Measurements from ENCODE around the gene TJP1. TPM values are rescaled to one million over a fixed set of nuclear protein-coding genes. Genes with fewer than 3 reads are reported as not detected.
A peak's percentile ranks its signal among the peaks of the same experiment; 100 is the strongest.

Gene TJP1
- total RNA-seq, 1 experiment from 2014 or later: 140 TPM

DNA sequence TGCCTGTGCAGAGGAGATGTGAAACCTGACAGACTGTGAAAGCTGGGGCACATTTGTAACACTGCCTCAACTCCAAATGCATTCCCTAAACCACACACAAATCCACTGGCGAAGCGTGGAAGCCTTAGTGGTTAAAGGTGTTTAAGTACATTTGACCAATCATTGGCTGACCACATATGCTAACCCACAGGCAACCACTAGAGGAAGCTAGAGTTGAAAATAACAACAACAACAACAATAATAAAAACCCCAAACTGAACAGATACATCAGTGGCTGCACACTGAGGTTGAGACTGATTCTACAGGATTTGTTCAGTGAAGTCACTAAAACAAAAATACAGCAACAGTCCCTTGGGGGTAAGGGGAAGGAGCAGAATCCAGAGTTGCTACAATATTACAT is 129.7 kb downstream of the TJP1 start:
- peaks cover 0 to 7% of the 10 kb centered on the region in 2 experiments; a peak in 1 of 4 replicates for H3K4me1 Mint-ChIP-seq
- Histone ChIP-seq H4K20me1 (ENCODE audit: control insufficient read depth, insufficient read depth, insufficient read length) (no peaks in the 10 kb centered on the region), H3K79me1 (ENCODE audit: insufficient read depth, low read depth, low read length, poor library complexity, severe bottlenecking) (no peaks in the 10 kb centered on the region), H3K9ac (ENCODE audit: extremely low read depth, insufficient read length, low read length) (no peak overlapping the region), H3K23me2 (ENCODE audit: insufficient read length, low read depth, low read length, poor library complexity, severe bottlenecking) (no peaks in the 10 kb centered on the region), H2BK5ac (ENCODE audit: insufficient read length, low read length) (no peak overlapping the region), H2BK20ac (ENCODE audit: low read depth, low read length, poor library complexity, severe bottlenecking) (no peak overlapping the region), H3K4me2 (ENCODE audit: insufficient read depth, insufficient read length, low read length) (no peak overlapping the region), H3K14ac (ENCODE audit: insufficient read depth, low read length) (no peak overlapping the region), H4K91ac (ENCODE audit: insufficient read length, low read depth, low read length) (no peak overlapping the region), H4K5ac (ENCODE audit: insufficient read length, low read depth, low read length) (no peak overlapping the region), H3K27me3 (ENCODE audit: insufficient read depth, low read length) (no peaks in the 10 kb centered on the region), H4K8ac (replicated peaks; ENCODE audit: insufficient read length, low read depth, low read length) (no peak overlapping the region), H3K4me1 (ENCODE audit: insufficient read depth, low read length) (no peaks in the 10 kb centered on the region), H2BK120ac (ENCODE audit: low read depth, low read length, poor library complexity, severe bottlenecking) (no peak overlapping the region), H3K27ac (ENCODE audit: insufficient read length, low read depth, low read length) (no peak overlapping the region), H2BK15ac (ENCODE audit: low read depth, low read length) (no peak overlapping the region), H3K79me2 (ENCODE audit: insufficient read depth, low read length) (no peaks in the 10 kb centered on the region), H2BK12ac (ENCODE audit: insufficient read length, low read depth, low read length) (no peak overlapping the region), H3K23ac (ENCODE audit: insufficient read length, low read depth, low read length) (no peak overlapping the region), H2AFZ (ENCODE audit: low read length) (no peak overlapping the region), H3K56ac (ENCODE audit: insufficient read length, low read depth, low read length) (no peak overlapping the region), H3T11ph (ENCODE audit: low read length) (no peak overlapping the region), H3K9me3 (ENCODE audit: control insufficient read depth, low read depth, low read length) (no peaks in the 10 kb centered on the region), H3K18ac (ENCODE audit: insufficient read length, low read depth, low read length) (no peak overlapping the region), H3K4ac (ENCODE audit: low read depth, low read length) (no peak overlapping the region), H2AK5ac (ENCODE audit: insufficient read length, low read length) (no peak overlapping the region)
- H3K4me3 Mint-ChIP-seq: no peak overlapping the region
- DNase-seq: no peak
- H3K9me3 Mint-ChIP-seq: no peaks in the 10 kb centered on the region
- H3K36me3 Mint-ChIP-seq (ENCODE audit: insufficient read depth in 1 of 3, low read depth in 3 of 3): no peaks in the 10 kb centered on the region; a peak in 1 of 7 replicates
- no peak overlapping the region for H3K27ac Mint-ChIP-seq
- no CpG with 5 or more reads among the region's 2 CpGs for WGBS (ENCODE audit: extremely low coverage, insufficient read length, low lambda C conversion rate)
- TF ChIP-seq, protein P1, sequence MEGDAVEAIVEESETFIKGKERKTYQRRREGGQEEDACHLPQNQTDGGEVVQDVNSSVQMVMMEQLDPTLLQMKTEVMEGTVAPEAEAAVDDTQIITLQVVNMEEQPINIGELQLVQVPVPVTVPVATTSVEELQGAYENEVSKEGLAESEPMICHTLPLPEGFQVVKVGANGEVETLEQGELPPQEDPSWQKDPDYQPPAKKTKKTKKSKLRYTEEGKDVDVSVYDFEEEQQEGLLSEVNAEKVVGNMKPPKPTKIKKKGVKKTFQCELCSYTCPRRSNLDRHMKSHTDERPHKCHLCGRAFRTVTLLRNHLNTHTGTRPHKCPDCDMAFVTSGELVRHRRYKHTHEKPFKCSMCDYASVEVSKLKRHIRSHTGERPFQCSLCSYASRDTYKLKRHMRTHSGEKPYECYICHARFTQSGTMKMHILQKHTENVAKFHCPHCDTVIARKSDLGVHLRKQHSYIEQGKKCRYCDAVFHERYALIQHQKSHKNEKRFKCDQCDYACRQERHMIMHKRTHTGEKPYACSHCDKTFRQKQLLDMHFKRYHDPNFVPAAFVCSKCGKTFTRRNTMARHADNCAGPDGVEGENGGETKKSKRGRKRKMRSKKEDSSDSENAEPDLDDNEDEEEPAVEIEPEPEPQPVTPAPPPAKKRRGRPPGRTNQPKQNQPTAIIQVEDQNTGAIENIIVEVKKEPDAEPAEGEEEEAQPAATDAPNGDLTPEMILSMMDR (conservative IDR thresholded peaks at IDR 0.05): peak; percentile 59
- no peaks in the 10 kb centered on the region; the same call in 1 of the 2 replicates for H3K27me3 Mint-ChIP-seq (ENCODE audit: low read depth)
